OCI-LY1 (cell line): ENCODE data around the gene DEPP1.

Source experiments
- H2AFZ ChIP-seq: fragments of 200-600 bp; sonication (generic), shearing (Covaris generic); 2 replicates; pipeline ENCODE4 v1.6.0; 2014; ENCODE audit warnings: antibody characterized with exemption, mild to moderate bottlenecking, low read length
- H3F3A ChIP-seq: fragments of 200-600 bp; sonication (generic), shearing (Covaris generic); 2 replicates; pipeline ENCODE4 v1.6.0; 2014; ENCODE audit warnings: mild to moderate bottlenecking, antibody characterized with exemption, low read length, moderate library complexity; ENCODE audit not compliant: insufficient read depth
- H3K27ac ChIP-seq: fragments of 200-600 bp; sonication (generic); 2 replicates; pipeline ENCODE4 v1.5.1; 2014; ENCODE audit warnings: low read length, mixed run types, mild to moderate bottlenecking, low read depth; ENCODE audit not compliant: poor library complexity, severe bottlenecking
- H3K27me3 ChIP-seq: fragments of 200-600 bp; sonication (generic); 2 replicates; pipeline ENCODE4 v1.6.0; 2014; ENCODE audit warnings: antibody characterized with exemption, mild to moderate bottlenecking, low read length, moderate library complexity; ENCODE audit not compliant: insufficient read depth
- H3K36me3 ChIP-seq: fragments of 200-600 bp; sonication (generic); 2 replicates; pipeline ENCODE4 v1.6.1; 2014; ENCODE audit warnings: mild to moderate bottlenecking, antibody characterized with exemption, low read length, moderate library complexity, mixed read lengths; ENCODE audit not compliant: insufficient read depth
- H3K4me1 ChIP-seq: fragments of 200-600 bp; sonication (generic); 2 replicates; pipeline ENCODE4 v1.5.1; 2014; ENCODE audit warnings: mild to moderate bottlenecking, low read length, moderate library complexity; ENCODE audit not compliant: insufficient read depth, severe bottlenecking
- H3K4me2 ChIP-seq: fragments of 200-600 bp; sonication (generic), shearing (Covaris generic); 2 replicates; pipeline ENCODE4 v1.6.1; 2014; ENCODE audit warnings: low read length
- H3K4me3 ChIP-seq: fragments of 200-600 bp; sonication (generic); 2 replicates; pipeline ENCODE4 v1.5.1; 2014; ENCODE audit warnings: low read length, low read depth, mild to moderate bottlenecking, mixed read lengths; ENCODE audit not compliant: poor library complexity, severe bottlenecking
- H3K79me2 ChIP-seq: fragments of 200-600 bp; shearing (Covaris generic); 2 replicates; pipeline ENCODE4 v1.6.1; 2016; ENCODE audit warnings: mixed run types, low read length, mixed read lengths; ENCODE audit not compliant: insufficient read depth
- H3K9ac ChIP-seq: fragments of 200-600 bp; sonication (generic), shearing (Covaris generic); 2 replicates; pipeline ENCODE4 v1.6.1; 2014; ENCODE audit warnings: mild to moderate bottlenecking, low read length, mixed read lengths
- H3K9me2 ChIP-seq: fragments of 200-600 bp; sonication (generic), shearing (Covaris generic); 2 replicates; pipeline ENCODE4 v1.6.1; 2014; ENCODE audit warnings: low read depth, mild to moderate bottlenecking, low read length, mixed read lengths
- H3K9me3 ChIP-seq: fragments of 200-600 bp; shearing (Covaris generic); 2 replicates; pipeline ENCODE4 v1.6.1; 2014; ENCODE audit warnings: low read length, mixed read lengths
- H4K20me1 ChIP-seq: fragments of 200-600 bp; sonication (generic), shearing (Covaris generic); 2 replicates; pipeline ENCODE4 v1.6.0; 2016; ENCODE audit warnings: mild to moderate bottlenecking, low read length; ENCODE audit not compliant: insufficient read depth
- CTCF ChIP-seq: fragments of 200-600 bp; sonication (generic), shearing (Covaris generic); IDR thresholded peaks from 2 replicates; pipeline ENCODE4 v1.5.1; 2017; ENCODE audit warnings: mild to moderate bottlenecking, antibody characterized with exemption, low read length, moderate library complexity, mixed read lengths
- EZH2 ChIP-seq: fragments of 200-600 bp; sonication (generic), shearing (Covaris generic); IDR thresholded peaks from 2 replicates; pipeline ENCODE4 v1.8.0; 2017; ENCODE audit warnings: borderline replicate concordance, mixed run types, mild to moderate bottlenecking, antibody characterized with exemption, low read length, moderate library complexity, mixed read lengths

The DEPP1 gene

GRCh38 chr10:44990965-44991364 is 12.4 kb upstream of the DEPP1 start:
- no peak overlapping the region for H3K4me3 ChIP-seq
- no peaks in the 10 kb centered on the region for H3K4me1 ChIP-seq
- no peaks in the 10 kb centered on the region for H3K79me2 ChIP-seq
- no peaks in the 10 kb centered on the region for H3K36me3 ChIP-seq
- no peaks in the 10 kb centered on the region for H3K9me2 ChIP-seq
- H3K9me3 ChIP-seq = no peaks in the 10 kb centered on the region
- H3K9ac ChIP-seq = no peak overlapping the region
- no peak overlapping the region for H3K4me2 ChIP-seq
- H2AFZ ChIP-seq = no peak overlapping the region
- H3K27ac ChIP-seq = no peak overlapping the region
- H3K27me3 ChIP-seq = 0 out of 2 replicates have a peak, but pooled peaks cover 3% of the 10 kb centered on the region
- TF ChIP-seq EZH2 = no peak
- TF ChIP-seq CTCF = no peak
- H4K20me1 ChIP-seq = no peaks in the 10 kb centered on the region
- H3F3A ChIP-seq = no peaks in the 10 kb centered on the region

- TF ChIP-seq EZH2 (no peak), CTCF (peak; percentile 26; the same call in 1 of the 2 replicates)
- H3K9ac ChIP-seq = no peak overlapping the region
- H3K4me2 ChIP-seq = no peak overlapping the region
- H3K9me3 ChIP-seq = no peaks in the 10 kb centered on the region
- H3K27ac ChIP-seq = no peak overlapping the region
- H4K20me1 ChIP-seq = no peaks in the 10 kb centered on the region
- no peaks in the 10 kb centered on the region for H3K4me1 ChIP-seq
- no peaks in the 10 kb centered on the region for H3K79me2 ChIP-seq
- H2AFZ ChIP-seq = no peak overlapping the region
- no peaks in the 10 kb centered on the region for H3K36me3 ChIP-seq
- H3K4me3 ChIP-seq = no peak overlapping the region
- H3F3A ChIP-seq = no peaks in the 10 kb centered on the region
- peaks cover 3% of the 10 kb centered on the region; the same call in 1 of the 2 replicates for H3K27me3 ChIP-seq
- no peaks in the 10 kb centered on the region for H3K9me2 ChIP-seq
Measured at GRCh38 chr10:44990302-44990655, 11.7 kb upstream of the DEPP1 start.

GRCh38 chr10:44989597-44990301 is 11.1 kb upstream of the DEPP1 start:
- TF ChIP-seq EZH2 (no peak), CTCF (no peak)
- no peaks in the 10 kb centered on the region for H4K20me1 ChIP-seq
- H3K9me2 ChIP-seq = no peaks in the 10 kb centered on the region
- H3K4me1 ChIP-seq = no peaks in the 10 kb centered on the region
- H3K27me3 ChIP-seq = peaks cover 3% of the 10 kb centered on the region; the same call in 1 of the 2 replicates
- H3K79me2 ChIP-seq = no peaks in the 10 kb centered on the region
- no peak overlapping the region for H3K4me3 ChIP-seq
- no peak overlapping the region for H3K9ac ChIP-seq
- no peak overlapping the region for H3K4me2 ChIP-seq
- H3F3A ChIP-seq = no peaks in the 10 kb centered on the region
- H3K9me3 ChIP-seq = no peaks in the 10 kb centered on the region
- no peaks in the 10 kb centered on the region for H3K36me3 ChIP-seq
- H3K27ac ChIP-seq = no peak overlapping the region
- H2AFZ ChIP-seq = no peak overlapping the region
